Measurements from ENCODE around the gene FRAS1. TPM values are rescaled to one million over a fixed set of nuclear protein-coding genes. Genes with fewer than 3 reads are reported as not detected.

The FRAS1 gene
- total RNA-seq, 1 experiment from 2014 or later: 82.0 TPM

DNA sequence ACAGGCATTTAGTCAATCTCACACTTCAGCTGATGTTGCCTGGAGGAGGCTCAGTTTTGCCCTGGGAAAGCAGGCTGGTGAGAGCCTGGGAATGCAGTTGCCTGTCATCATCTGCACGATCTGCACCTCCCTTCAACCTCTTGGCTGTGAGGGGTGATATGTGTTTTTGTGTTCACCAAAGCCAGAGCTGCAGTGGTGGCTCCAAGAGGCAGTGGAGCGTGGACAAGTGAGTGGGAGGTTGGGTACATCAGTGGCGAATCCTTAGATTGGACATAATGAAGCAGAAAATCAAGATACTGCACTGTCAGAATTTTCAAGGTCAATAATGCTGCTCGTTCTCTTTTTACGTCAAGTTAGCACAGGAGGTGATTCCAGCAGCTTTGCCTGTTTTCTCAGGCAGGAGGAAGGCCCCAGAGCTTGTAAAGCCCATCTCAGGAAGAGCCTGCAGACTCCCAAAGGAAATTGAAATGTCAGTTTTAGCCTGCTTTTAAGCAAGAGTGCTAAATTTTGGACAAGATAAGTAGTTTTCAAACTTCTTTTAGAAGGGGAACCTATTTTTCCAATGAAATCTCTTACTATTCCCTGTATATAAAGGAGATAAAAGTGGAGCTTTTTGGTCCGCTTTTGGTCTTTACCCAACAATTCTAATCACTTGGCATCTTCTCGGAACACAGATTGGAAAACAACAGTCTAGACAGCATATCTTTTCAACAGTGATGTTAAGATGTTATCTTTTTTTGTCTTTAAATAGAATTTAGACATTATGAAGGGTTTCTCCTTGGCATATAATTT lies 92.8 kb downstream of the FRAS1 start:
- ChIA-PET POLR2A (no interaction called here), CTCF (interaction anchor here (0.6 to 1.7 kb wide), 4 partner anchors 12 to 90 kb away, joined by 3 to 8 read pairs (median 3); no protein-coding TSS in a partner anchor)
- Mint-ChIP-seq H3K4me3 (no peak overlapping the region), H3K9me3 (no peaks in the 10 kb centered on the region), H3K36me3 (no peaks in the 10 kb centered on the region), H3K27ac (peak overlapping the region; percentile 86), H3K4me1 (peaks cover 67% of the 10 kb centered on the region), H3K27me3 (ENCODE audit: low read depth) (no peaks in the 10 kb centered on the region)
- ATAC-seq: peak; percentile 49
- no peak for DNase-seq (ENCODE audit: low spot score)
- TF ChIP-seq, protein P1, sequence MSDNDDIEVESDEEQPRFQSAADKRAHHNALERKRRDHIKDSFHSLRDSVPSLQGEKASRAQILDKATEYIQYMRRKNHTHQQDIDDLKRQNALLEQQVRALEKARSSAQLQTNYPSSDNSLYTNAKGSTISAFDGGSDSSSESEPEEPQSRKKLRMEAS (CRISPR knock-in tag; IDR thresholded peaks at IDR 0.05): no peak
- TF ChIP-seq NFE2L1 (CRISPR knock-in tag; IDR thresholded peaks at IDR 0.05) (no peak), SMAD3 (CRISPR knock-in tag; IDR thresholded peaks at IDR 0.05; ENCODE audit: borderline replicate concordance) (no peak), ZNF138 (CRISPR knock-in tag; conservative IDR thresholded peaks at IDR 0.05) (no peak), SMAD4 (CRISPR knock-in tag; IDR thresholded peaks at IDR 0.05) (no peak), ESRRA (CRISPR knock-in tag; IDR thresholded peaks at IDR 0.05; ENCODE audit: borderline replicate concordance) (no peak), RORB (CRISPR knock-in tag; IDR thresholded peaks at IDR 0.05) (no peak), MYBL2 (CRISPR knock-in tag; IDR thresholded peaks at IDR 0.05) (no peak), ZNF317 (CRISPR knock-in tag; IDR thresholded peaks at IDR 0.05; ENCODE audit: borderline replicate concordance, low read depth) (no peak), CREB1 (CRISPR knock-in tag; IDR thresholded peaks at IDR 0.05) (no peak), NR2C2 (CRISPR knock-in tag; IDR thresholded peaks at IDR 0.05) (no peak)
- TF ChIP-seq, protein P2, sequence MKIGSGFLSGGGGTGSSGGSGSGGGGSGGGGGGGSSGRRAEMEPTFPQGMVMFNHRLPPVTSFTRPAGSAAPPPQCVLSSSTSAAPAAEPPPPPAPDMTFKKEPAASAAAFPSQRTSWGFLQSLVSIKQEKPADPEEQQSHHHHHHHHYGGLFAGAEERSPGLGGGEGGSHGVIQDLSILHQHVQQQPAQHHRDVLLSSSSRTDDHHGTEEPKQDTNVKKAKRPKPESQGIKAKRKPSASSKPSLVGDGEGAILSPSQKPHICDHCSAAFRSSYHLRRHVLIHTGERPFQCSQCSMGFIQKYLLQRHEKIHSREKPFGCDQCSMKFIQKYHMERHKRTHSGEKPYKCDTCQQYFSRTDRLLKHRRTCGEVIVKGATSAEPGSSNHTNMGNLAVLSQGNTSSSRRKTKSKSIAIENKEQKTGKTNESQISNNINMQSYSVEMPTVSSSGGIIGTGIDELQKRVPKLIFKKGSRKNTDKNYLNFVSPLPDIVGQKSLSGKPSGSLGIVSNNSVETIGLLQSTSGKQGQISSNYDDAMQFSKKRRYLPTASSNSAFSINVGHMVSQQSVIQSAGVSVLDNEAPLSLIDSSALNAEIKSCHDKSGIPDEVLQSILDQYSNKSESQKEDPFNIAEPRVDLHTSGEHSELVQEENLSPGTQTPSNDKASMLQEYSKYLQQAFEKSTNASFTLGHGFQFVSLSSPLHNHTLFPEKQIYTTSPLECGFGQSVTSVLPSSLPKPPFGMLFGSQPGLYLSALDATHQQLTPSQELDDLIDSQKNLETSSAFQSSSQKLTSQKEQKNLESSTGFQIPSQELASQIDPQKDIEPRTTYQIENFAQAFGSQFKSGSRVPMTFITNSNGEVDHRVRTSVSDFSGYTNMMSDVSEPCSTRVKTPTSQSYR (CRISPR knock-in tag; IDR thresholded peaks at IDR 0.05): no peak
- TF ChIP-seq, protein P3, sequence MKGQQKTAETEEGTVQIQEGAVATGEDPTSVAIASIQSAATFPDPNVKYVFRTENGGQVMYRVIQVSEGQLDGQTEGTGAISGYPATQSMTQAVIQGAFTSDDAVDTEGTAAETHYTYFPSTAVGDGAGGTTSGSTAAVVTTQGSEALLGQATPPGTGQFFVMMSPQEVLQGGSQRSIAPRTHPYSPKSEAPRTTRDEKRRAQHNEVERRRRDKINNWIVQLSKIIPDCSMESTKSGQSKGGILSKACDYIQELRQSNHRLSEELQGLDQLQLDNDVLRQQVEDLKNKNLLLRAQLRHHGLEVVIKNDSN (CRISPR knock-in tag; IDR thresholded peaks at IDR 0.05): no peak
- TF ChIP-seq, protein P4, sequence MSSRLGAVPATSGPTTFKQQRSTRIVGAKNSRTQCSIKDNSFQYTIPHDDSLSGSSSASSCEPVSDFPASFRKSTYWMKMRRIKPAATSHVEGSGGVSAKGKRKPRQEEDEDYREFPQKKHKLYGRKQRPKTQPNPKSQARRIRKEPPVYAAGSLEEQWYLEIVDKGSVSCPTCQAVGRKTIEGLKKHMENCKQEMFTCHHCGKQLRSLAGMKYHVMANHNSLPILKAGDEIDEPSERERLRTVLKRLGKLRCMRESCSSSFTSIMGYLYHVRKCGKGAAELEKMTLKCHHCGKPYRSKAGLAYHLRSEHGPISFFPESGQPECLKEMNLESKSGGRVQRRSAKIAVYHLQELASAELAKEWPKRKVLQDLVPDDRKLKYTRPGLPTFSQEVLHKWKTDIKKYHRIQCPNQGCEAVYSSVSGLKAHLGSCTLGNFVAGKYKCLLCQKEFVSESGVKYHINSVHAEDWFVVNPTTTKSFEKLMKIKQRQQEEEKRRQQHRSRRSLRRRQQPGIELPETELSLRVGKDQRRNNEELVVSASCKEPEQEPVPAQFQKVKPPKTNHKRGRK (CRISPR knock-in tag; IDR thresholded peaks at IDR 0.05; ENCODE audit: borderline replicate concordance): no peak
- TF ChIP-seq, protein P5, sequence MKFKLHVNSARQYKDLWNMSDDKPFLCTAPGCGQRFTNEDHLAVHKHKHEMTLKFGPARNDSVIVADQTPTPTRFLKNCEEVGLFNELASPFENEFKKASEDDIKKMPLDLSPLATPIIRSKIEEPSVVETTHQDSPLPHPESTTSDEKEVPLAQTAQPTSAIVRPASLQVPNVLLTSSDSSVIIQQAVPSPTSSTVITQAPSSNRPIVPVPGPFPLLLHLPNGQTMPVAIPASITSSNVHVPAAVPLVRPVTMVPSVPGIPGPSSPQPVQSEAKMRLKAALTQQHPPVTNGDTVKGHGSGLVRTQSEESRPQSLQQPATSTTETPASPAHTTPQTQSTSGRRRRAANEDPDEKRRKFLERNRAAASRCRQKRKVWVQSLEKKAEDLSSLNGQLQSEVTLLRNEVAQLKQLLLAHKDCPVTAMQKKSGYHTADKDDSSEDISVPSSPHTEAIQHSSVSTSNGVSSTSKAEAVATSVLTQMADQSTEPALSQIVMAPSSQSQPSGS (CRISPR knock-in tag; IDR thresholded peaks at IDR 0.05; ENCODE audit: borderline replicate concordance, low read depth): no peak
- TF ChIP-seq, protein P6, sequence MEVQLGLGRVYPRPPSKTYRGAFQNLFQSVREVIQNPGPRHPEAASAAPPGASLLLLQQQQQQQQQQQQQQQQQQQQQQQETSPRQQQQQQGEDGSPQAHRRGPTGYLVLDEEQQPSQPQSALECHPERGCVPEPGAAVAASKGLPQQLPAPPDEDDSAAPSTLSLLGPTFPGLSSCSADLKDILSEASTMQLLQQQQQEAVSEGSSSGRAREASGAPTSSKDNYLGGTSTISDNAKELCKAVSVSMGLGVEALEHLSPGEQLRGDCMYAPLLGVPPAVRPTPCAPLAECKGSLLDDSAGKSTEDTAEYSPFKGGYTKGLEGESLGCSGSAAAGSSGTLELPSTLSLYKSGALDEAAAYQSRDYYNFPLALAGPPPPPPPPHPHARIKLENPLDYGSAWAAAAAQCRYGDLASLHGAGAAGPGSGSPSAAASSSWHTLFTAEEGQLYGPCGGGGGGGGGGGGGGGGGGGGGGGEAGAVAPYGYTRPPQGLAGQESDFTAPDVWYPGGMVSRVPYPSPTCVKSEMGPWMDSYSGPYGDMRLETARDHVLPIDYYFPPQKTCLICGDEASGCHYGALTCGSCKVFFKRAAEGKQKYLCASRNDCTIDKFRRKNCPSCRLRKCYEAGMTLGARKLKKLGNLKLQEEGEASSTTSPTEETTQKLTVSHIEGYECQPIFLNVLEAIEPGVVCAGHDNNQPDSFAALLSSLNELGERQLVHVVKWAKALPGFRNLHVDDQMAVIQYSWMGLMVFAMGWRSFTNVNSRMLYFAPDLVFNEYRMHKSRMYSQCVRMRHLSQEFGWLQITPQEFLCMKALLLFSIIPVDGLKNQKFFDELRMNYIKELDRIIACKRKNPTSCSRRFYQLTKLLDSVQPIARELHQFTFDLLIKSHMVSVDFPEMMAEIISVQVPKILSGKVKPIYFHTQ (CRISPR knock-in tag; IDR thresholded peaks at IDR 0.05): no peak
- TF ChIP-seq, protein P7, sequence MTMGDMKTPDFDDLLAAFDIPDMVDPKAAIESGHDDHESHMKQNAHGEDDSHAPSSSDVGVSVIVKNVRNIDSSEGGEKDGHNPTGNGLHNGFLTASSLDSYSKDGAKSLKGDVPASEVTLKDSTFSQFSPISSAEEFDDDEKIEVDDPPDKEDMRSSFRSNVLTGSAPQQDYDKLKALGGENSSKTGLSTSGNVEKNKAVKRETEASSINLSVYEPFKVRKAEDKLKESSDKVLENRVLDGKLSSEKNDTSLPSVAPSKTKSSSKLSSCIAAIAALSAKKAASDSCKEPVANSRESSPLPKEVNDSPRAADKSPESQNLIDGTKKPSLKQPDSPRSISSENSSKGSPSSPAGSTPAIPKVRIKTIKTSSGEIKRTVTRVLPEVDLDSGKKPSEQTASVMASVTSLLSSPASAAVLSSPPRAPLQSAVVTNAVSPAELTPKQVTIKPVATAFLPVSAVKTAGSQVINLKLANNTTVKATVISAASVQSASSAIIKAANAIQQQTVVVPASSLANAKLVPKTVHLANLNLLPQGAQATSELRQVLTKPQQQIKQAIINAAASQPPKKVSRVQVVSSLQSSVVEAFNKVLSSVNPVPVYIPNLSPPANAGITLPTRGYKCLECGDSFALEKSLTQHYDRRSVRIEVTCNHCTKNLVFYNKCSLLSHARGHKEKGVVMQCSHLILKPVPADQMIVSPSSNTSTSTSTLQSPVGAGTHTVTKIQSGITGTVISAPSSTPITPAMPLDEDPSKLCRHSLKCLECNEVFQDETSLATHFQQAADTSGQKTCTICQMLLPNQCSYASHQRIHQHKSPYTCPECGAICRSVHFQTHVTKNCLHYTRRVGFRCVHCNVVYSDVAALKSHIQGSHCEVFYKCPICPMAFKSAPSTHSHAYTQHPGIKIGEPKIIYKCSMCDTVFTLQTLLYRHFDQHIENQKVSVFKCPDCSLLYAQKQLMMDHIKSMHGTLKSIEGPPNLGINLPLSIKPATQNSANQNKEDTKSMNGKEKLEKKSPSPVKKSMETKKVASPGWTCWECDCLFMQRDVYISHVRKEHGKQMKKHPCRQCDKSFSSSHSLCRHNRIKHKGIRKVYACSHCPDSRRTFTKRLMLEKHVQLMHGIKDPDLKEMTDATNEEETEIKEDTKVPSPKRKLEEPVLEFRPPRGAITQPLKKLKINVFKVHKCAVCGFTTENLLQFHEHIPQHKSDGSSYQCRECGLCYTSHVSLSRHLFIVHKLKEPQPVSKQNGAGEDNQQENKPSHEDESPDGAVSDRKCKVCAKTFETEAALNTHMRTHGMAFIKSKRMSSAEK (CRISPR knock-in tag; IDR thresholded peaks at IDR 0.05; ENCODE audit: borderline replicate concordance): no peak
- TF ChIP-seq, protein P8, sequence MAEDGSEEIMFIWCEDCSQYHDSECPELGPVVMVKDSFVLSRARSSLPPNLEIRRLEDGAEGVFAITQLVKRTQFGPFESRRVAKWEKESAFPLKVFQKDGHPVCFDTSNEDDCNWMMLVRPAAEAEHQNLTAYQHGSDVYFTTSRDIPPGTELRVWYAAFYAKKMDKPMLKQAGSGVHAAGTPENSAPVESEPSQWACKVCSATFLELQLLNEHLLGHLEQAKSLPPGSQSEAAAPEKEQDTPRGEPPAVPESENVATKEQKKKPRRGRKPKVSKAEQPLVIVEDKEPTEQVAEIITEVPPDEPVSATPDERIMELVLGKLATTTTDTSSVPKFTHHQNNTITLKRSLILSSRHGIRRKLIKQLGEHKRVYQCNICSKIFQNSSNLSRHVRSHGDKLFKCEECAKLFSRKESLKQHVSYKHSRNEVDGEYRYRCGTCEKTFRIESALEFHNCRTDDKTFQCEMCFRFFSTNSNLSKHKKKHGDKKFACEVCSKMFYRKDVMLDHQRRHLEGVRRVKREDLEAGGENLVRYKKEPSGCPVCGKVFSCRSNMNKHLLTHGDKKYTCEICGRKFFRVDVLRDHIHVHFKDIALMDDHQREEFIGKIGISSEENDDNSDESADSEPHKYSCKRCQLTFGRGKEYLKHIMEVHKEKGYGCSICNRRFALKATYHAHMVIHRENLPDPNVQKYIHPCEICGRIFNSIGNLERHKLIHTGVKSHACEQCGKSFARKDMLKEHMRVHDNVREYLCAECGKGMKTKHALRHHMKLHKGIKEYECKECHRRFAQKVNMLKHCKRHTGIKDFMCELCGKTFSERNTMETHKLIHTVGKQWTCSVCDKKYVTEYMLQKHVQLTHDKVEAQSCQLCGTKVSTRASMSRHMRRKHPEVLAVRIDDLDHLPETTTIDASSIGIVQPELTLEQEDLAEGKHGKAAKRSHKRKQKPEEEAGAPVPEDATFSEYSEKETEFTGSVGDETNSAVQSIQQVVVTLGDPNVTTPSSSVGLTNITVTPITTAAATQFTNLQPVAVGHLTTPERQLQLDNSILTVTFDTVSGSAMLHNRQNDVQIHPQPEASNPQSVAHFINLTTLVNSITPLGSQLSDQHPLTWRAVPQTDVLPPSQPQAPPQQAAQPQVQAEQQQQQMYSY (CRISPR knock-in tag; IDR thresholded peaks at IDR 0.05): no peak

Measured in WTC11 (cell line).